Bronchial epithelial cell (primary cell): ENCODE results near the gene PTAR1. TPM values are rescaled to one million over a fixed set of nuclear protein-coding genes. Genes with fewer than 3 reads are reported as not detected.
A peak's percentile ranks its signal among the peaks of the same experiment; 100 is the strongest.

ENCODE experiments used
- DNase-seq: peaks from one replicate; pipeline ENCODE4 v3.0.0-alpha.2; 2010; ENCODE audit warnings: low read depth
- FAIRE-seq: peaks from 2 replicates; lab custom pipeline; 2011; peaks lifted over from hg19 to GRCh38; lab: Jason Lieb, UNC
- H3K27me3 ChIP-seq: 2 replicates; pipeline ENCODE4 v1.5.1; 2011; ENCODE audit warnings: low read length; ENCODE audit not compliant: control insufficient read depth, insufficient read depth
- H3K36me3 ChIP-seq: 2 replicates; pipeline ENCODE4 v1.5.1; 2011; ENCODE audit warnings: low read length; ENCODE audit not compliant: control insufficient read depth, insufficient read depth
- H3K4me3 ChIP-seq: 2 replicates; pipeline ENCODE4 v1.5.1; 2011; ENCODE audit warnings: mild to moderate bottlenecking, low read depth, low read length, control low read depth
- CTCF ChIP-seq: IDR thresholded peaks from 2 replicates; pipeline ENCODE4 v1.5.1; 2011; ENCODE audit warnings: mild to moderate bottlenecking, moderate library complexity, low read length, control low read depth, inconsistent platforms; ENCODE audit not compliant: insufficient read depth, severe bottlenecking
- total RNA-seq: library from RNA; depleted of rRNA; stranded (reverse); fragments of >200 nt; gene quantifications from 2 replicates; pipeline ENCODE4 v1.2.1, GENCODE V29; 2014

The PTAR1 gene
- total RNA-seq, 1 donor from 2014 or later: 59.5 TPM

GRCh38 chr9:69677931-69678330 is 81.9 kb downstream of the PTAR1 start:
- no peak for FAIRE-seq
- Histone ChIP-seq H3K27me3 (no peaks in the 10 kb centered on the region), H3K36me3 (no peaks in the 10 kb centered on the region), H3K4me3 (no peak overlapping the region)
- DNase-seq: no peak
- no peak for TF ChIP-seq CTCF

- FAIRE-seq: no peak
- no peak for TF ChIP-seq CTCF
- H3K27me3 ChIP-seq: peaks cover 2% of the 10 kb centered on the region
- no peak overlapping the region for H3K4me3 ChIP-seq
- DNase-seq: no peak
- H3K36me3 ChIP-seq: no peaks in the 10 kb centered on the region
Measured at GRCh38 chr9:69675563-69675962, 84.2 kb downstream of the PTAR1 start.

- DNase-seq (peak; percentile 87), FAIRE-seq (no peak)
- Histone ChIP-seq H3K27me3 (peaks cover 2% of the 10 kb centered on the region), H3K4me3 (no peak overlapping the region), H3K36me3 (no peaks in the 10 kb centered on the region)
- TF ChIP-seq CTCF: no peak
Measured at GRCh38 chr9:69674716-69675438, 84.9 kb downstream of the PTAR1 start.

GRCh38 chr9:69674112-69674685 is 85.6 kb downstream of the PTAR1 start:
- DNase-seq (peak; percentile 38), FAIRE-seq (no peak)
- no peaks in the 10 kb centered on the region for H3K36me3 ChIP-seq
- peak; percentile 30 for TF ChIP-seq CTCF
- peaks cover 2% of the 10 kb centered on the region for H3K27me3 ChIP-seq
- H3K4me3 ChIP-seq: no peak overlapping the region

- DNase-seq (no peak), FAIRE-seq (no peak)
- Histone ChIP-seq H3K27me3 (peaks cover 2% of the 10 kb centered on the region), H3K36me3 (no peaks in the 10 kb centered on the region), H3K4me3 (peak overlapping the region; percentile 61)
- TF ChIP-seq CTCF: no peak
Measured at GRCh38 chr9:69673311-69673640, 86.5 kb downstream of the PTAR1 start.
